DLD1 (cell line): ENCODE data around the gene CLUH.
"Not testable (repeated sequence)": the region's sequence is repeated elsewhere in the genome, so short reads cannot be mapped to it uniquely, and the experiment has no call there.

Experiments
- in situ Hi-C: cut with HindIII; loops from 2 replicates; pipeline ENCODE4 v1.10.0; 2017; ENCODE audit warnings: low sequenced_read_pairs

CLUH gene

DNA sequence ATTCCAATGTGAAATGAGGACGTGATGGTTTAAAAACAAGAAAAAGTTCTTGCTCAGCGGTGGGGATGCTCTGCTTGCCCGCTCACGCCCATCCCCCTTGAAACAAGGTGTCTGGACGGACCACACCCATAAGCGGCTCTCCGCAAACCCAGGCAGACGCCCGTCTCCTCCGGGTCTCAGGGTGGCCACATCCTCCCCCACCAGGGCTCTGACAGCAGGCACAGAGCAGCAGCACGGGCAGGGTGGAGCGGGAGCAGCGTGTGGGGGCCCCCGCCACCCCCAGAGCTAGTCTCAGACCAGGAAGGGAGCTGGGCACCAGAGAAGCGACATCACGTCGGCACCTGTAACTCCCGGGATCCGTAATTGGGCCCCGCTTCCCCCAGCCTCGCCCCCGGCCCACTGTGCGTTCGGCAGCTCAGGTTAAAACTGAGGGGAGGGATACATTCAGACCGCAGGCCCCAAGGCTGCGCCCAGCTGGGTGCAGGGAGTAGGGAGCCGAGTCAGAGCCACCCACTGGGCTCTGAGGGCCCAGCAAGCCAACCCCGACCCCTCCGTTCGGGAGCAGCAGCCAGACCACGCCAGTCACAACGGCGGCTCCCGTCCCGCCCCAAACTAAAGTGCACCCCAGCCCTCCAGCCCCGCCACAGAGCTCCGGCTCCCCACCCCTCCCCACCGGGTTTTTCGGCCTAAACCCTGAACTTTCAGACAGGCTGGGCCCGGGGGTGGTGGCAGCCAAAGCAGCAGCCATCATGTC is 22.0 kb downstream of the CLUH start:
- in situ Hi-C loops = no loop called here

DNA sequence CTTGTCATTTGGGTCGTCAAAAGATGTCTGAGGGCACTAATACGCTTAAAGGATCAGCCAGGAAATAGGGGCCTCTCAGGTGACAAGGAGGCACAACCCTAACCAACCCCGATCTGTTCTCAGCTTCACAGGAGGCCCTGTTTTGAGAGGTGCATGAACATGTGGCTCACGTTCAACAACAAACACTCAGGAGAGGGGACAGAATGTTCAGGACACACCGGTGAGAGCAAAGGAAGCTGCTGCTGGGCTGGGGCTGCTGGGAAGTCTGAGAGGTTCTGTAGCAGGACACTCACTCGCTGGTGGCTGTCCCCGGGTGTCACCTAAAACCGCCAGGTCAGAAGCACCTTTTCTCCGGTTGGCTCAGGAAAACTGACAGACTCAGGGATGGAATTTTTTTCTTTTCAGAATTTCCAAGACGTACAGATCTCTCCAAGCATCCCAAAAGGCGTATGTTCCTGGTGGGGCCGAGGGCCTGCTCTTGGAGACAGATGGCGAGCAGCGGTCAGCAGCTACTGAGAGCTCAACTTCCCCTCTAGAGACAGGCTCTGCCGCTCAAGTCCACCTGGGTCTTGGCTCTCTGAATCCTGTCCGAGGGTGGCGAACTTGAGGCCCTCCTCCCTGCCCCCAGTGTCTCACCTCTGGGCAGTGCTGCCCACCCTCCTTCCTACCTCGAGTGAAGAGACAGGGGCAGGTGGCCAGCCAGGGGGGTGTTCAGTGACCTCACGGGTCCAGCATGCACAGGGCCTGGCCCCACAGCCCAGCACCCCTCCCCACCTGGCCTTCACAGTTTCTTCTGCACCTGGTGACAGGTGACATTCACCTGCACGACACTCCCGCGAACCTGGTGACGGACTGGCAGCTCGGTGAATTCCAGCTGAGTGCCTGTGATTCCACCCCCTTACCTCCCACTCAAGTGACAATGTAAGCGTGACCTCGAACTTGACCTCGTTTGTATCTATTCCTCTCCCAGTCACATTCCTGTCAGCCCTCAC is 22.9 kb downstream of the CLUH start:
- in situ Hi-C loops = no loop called here

DNA sequence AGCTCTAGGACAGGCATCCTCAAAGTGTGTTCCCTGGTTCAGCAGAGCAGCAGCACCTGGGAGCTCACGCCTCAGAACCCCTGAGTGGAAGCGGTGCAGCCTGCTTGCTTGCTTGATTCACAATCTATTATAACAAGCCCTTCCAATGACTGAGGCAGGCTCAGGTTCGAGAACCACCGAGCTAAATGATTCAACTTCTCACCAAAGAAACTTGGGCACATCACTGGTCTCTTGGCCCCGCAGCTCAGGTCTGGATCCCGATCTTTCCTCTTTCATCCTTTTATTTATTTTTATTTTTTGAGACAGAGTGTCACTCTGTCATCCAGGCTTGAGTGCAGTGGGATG is 24.5 kb downstream of the CLUH start:
- in situ Hi-C loops = no loop called here

DNA sequence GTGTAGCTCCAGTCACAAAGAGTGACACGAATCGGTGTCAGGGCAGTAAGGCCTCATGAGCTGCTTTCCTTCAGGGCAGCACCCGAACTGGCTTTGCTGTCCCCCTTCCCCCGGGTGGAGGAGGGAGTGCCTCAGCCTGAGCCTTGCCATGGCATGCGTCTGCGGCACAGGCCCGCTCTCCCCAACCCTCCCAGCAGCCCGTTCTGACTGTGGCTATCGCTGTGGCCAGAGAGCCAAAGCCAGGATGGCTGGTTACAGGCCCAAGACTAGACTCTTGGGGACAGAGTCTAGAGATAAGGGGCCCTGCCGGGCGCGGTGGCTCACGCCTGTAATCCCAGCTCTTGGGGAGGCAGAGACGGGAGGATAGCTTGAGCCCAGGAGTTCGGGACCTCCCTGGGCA is 25.9 kb downstream of the CLUH start:
- in situ Hi-C loops = no loop called here

DNA sequence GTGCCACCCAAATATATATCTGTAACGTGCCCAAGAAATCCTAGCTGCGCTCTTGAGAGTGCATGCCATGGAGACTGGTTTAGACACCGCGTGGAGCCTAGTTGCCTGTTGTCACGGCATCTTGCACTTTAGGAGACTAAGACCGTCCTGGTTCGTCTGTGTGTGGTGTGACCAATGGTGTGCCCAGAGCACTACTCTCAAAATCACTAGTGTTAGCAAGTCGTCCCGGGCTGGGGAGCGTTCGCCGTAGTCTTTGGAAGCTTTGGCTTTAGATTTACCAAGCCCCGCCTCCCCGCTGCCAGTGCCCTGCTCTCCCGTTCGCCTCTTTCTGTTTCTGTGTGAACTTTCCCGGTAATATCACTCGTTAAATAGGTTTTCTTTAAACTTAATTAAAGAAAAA is 27.0 kb downstream of the CLUH start:
- in situ Hi-C loops = no loop called here

DNA sequence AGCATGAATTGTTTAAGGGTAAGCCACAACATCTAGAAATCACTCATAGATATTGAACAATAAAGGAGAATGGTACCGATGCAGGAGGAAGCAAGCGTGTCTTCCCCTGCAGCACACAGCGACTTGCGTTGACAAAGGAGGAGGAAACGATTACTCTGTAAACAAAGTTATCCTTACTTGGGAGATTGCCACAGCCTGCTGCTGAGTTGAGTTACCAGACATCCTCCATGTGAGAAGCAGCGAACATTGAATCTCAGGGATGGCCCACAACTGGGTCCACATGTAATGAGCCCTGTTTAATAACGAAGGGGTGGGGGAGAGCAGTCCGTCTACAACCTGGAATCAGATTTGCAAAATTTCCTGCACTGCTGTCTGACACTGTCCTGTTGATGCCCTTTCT is 27.7 kb downstream of the CLUH start:
- in situ Hi-C loops = no loop called here

DNA sequence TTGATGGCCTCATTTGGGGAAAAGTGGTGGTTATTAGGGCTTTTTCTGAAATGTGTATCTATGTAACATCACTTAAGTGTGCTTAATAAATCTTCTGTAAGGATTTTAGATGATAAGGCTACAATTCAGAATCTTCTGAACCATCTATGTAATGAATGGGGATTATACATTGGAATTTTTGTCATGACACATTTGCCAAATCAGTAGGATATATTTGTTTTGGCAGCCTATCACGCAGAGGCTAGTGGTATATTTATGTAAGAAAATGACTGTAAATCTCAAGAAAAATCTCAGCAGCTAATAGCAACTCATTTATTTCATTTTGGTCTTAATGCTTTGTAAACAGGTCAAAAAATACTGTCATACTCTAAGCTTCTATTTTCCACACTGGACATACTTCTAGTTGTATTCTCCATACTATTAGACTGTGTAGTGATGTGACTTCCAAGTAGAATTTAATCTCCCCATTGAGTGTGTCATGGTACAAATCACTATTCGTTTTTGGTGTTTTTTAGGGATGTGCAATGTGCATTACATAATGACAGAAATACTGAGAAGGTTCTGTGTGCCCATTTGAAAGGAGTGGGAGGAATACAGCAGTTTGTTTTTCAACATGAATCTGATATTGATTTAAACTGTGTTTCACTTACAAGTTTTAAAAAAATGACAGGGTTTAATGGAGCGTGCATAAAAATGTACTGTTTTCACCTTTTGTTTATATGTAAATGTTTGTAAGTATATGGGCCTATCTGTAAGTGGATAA is 29.2 kb downstream of the CLUH start:
- in situ Hi-C loops = no loop called here

DNA sequence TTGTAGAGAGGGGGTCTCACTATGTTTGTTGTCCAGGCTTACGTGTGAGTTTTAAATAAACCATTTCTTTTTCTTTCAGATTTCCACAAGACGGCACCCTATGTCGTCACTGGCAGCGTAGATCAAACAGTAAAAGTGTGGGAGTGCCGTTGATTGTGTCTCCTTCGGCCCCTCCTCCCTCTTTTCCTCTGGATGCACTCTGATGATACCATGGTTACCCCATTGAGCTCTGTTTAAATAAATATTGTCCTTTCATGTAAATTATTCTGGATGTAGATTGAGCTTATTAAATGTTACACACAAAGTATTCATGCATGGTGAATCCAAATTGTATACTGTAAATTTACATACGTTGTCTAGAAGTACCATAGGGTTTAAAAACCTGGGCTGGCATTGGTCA is 29.9 kb downstream of the CLUH start:
- in situ Hi-C loops = no loop called here

DNA sequence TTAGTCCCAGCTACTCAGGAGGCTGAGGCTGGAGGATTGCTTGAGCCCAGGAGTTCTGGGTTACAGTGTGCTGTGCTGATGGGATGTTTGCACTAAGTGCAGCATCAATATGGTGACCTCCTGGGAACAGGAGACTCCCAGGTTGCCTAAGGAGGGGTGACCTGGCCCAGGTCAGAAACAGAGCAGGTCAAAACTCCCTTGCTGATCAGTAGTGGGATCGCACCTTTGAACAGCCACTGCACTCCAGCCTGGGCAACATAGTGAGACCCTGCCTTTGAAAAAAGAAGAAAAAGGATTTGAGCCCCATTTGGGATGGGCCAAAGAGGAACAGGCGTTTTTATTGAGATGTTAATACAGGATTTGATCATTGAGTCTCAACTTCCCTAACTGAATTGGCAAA is 30.6 kb downstream of the CLUH start:
- in situ Hi-C loops = no loop called here

DNA sequence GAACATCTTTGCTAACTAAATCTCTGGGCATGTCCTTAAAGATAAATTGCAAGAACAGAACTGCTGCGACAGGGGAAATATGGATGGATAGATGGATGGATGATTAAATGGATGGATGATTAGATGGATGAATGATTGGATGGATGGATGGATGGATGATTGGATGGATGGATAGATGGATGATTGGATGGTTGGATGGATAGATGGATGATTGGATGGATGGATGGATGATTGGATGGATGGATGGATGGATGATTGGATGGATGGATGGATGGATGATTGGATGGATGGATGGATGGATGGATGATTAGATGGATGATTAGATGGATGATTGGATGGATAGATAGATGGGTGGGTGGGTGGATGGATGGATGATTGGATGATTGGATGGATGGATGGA is 32.3 kb downstream of the CLUH start:
- in situ Hi-C loops = not testable (repeated sequence)

DNA sequence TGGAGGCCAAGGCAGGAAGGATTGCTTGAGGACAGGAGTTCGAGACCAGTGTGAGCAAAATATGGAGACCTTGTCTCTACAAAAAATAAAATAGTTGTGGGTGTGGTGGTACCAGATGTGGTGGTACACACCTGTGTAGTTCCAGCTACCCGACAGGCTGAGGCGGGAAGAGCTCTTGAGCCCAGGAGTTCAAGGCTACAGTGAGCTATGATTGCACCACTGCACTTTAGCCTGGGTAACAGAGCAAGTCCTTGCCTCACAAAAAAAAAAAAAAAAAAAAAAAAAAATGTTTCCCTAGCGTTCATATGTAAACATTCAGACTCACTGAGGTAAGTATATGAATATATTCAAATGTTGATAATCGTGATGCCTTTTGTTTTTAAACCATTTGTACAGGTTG is 39.5 kb downstream of the CLUH start:
- in situ Hi-C loops = no loop called here

DNA sequence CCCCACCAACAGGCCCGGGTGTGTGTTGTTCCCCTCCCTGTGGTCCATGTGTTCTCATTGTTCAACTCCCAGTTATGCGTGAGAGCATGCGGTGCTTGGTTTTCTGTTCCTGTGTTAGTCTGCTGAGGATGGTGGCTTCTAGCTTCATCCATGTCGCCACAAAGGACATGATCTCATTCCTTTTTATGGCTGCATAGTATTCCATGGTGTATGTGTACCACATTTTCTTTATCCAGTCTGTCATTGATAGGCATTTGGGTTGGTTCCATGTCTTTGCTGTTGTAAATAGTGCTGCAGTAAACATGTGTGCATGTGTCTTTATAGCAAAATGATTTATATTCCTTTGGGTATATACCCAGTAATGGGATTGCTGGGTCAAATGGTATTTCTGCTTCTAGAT is 51.2 kb downstream of the CLUH start:
- in situ Hi-C loops = not testable (repeated sequence)

DNA sequence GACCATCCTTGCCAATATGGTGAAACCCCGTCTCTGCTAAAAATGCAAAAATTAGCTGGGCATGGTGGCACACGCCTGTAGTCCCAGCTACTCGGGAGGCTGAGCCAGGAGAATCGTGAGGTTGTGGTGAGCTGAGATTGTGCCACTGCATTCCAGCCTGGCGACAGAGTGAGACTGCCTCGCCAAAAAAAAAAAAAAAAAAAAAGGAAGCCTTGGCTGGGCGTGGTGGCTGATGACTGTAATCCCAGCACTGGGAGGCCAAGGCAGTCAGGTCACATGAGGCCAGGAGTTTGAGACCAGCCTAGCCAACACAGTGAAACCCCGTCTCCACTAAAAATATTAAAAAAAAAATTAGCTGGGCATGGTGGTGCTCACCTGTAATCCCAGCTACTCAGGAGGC is 52.2 kb downstream of the CLUH start:
- in situ Hi-C loops = not testable (repeated sequence)

DNA sequence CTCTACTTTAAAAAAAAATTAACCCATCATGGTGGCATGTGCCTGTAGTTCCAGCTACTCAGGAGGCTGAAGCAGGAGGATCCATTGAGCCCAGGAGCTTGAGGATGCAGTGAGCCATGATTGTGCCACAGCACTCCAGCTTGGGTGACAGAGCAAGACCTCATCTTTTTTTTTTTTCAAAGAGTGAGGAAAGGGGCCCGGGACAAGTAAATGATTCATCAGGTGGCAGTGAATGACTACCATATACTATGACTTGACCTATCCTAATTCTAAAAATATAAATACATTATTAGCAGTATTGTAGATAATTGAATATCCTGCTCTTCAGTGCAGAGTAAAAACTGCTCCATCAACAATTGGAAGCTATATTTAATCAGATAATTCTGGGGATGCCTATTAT is 55.3 kb downstream of the CLUH start:
- in situ Hi-C loops = no loop called here

DNA sequence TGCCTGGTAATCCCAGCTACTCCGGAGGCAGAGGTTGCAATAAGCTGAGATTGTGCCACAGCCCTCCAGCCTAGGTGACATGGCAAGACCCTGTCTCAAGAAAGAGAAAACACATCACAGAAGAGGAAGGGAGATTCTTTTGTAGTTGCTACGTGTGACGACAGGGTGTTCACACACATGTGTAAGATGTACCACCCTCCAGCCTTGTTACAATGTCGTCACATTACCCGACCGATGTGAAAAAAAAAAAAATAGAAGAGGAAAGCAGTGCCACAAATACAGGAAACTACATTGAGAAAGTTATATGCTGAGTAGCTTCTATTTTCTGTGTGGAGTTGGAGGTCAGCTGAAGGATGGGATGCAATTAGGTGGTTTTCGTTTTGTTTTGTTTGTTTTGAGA is 56.0 kb downstream of the CLUH start:
- in situ Hi-C loops = no loop called here

DNA sequence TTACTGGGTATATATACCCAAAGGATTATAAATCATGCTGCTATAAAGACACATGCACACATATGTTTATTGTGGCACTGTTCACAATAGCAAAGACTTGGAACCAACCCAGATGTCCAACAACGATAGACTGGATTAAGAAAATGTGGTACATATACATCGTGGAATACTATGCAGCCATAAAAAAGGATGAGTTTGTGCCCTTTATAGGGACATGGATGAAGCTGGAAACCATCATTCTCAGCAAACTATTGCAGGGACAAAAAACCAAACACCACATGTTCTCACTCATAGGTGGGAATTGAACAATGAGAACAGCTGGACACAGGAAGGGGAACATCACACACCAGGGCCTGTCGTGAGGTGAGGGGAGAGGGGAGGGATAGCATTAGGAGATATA is 58.7 kb downstream of the CLUH start:
- in situ Hi-C loops = not testable (repeated sequence)

DNA sequence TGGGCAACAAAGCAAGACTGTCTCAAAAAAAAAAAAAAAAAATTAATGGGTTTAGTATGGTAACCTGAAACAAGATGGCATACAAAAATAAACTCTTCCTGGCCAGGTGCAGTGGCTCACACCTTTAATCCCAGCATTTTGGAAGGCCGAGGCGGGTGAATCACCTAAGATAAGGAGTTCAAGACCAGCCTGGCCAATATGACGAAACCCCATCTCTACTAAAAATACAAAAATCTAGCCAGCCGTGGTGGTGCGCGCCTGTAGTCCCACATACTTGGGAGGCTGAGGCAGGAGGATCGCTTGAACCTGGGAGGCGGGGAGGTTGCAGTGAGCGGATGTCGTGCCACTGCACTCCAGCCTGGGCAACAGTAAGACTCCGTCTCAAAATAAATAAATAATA is 62.4 kb downstream of the CLUH start:
- in situ Hi-C loops = no loop called here

DNA sequence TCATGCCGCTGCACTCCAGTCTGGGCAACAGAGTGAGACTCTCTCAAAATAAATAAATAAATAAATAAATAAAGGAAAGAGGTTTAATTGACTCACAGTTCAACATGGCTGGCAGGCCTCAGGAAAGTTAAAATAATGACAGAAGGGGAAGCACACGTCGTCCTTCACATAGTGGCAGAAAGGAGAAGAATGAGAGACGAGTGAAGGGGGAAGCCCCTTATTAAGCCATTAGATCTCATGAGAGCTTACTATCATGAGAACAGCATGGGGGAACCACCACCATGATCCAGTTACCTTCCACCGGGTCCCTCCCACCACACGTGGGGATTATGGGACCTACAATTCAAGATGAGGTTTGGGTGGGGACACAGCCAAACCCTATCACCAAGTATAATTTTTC is 63.6 kb downstream of the CLUH start:
- in situ Hi-C loops = no loop called here

DNA sequence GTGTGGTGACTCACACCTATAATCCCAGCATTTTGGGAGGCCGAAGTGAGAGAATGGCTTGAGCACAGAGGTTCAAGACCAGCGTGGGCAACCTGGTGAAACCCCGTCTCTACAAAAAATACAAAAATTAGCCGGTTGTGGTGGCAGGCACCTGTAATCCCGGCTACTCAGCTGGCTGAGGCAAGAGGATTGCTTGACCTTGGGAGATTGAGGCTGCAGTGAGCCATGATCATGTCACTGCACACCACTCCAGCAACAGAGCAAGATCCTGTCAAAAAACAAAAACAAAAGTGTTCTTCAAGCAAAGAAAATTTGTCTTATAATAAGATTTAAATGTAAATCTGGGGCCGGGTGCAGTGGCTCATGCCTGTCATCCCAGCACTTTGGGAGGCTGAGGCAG is 66.6 kb downstream of the CLUH start:
- in situ Hi-C loops = no loop called here
